Panc1 (cell line): ENCODE measurements around the gene CYP24A1. TPM values are rescaled to one million over a fixed set of nuclear protein-coding genes. Genes with fewer than 3 reads are reported as not detected.

ENCODE experiments used
- ATAC-seq: fragments of 200-7000 bp; cut with Tn5 transposase; 2 replicates; pipeline ENCODE4 v1.9.1; 2020; ENCODE audit warnings: mild to moderate bottlenecking, moderate library complexity
- BruUV-seq: library from RNA; stranded (reverse); fragments of 400-500 nt; replicated peaks from 2 replicates; lab custom pipeline; 2021; lab: Mats Ljungman, UMichigan
- CTCF ChIA-PET: fragments of 300-600 bp; sonication (Branson Sonifier 250); formaldehyde crosslinking; loops from one replicate; lab custom pipeline; 2022; ENCODE audit warnings: antibody characterized with exemption; lab: Charles Lee
- POLR2A ChIA-PET: fragments of 300-600 bp; sonication (Branson Sonifier 250); formaldehyde crosslinking; loops from one replicate; lab custom pipeline; 2022; ENCODE audit warnings: antibody characterized with exemption; lab: Charles Lee
- DNase-seq: peaks from one replicate; pipeline ENCODE4 v3.0.0-alpha.2; 2010; ENCODE audit warnings: low read depth, low spot score
- H3K27ac ChIP-seq: 2 replicates; pipeline ENCODE4 v1.5.1; 2011; ENCODE audit warnings: mild to moderate bottlenecking, low read length, inconsistent platforms
- H3K27me3 ChIP-seq: fragments of 200-500 bp; sonication (Bioruptor generic); 2 replicates; pipeline ENCODE4 v1.6.0; 2014; ENCODE audit warnings: low read length, inconsistent platforms; ENCODE audit not compliant: control insufficient read depth, insufficient read depth
- H3K36me3 ChIP-seq: fragments of 200-500 bp; sonication (Bioruptor generic); 2 replicates; pipeline ENCODE4 v1.5.1; 2014; ENCODE audit warnings: inconsistent platforms, mild to moderate bottlenecking, low read length, moderate library complexity; ENCODE audit not compliant: control insufficient read depth, insufficient read depth
- H3K4me1 ChIP-seq: 2 replicates; pipeline ENCODE4 v1.5.1; 2011; ENCODE audit warnings: inconsistent platforms, mild to moderate bottlenecking, low read length, moderate library complexity; ENCODE audit not compliant: control insufficient read depth, insufficient read depth
- H3K4me3 ChIP-seq, 2 experiments: 2 replicates each; pipeline ENCODE4 v1.5.1; 2011 to 2012; ENCODE audit warnings: low read depth in 2 of 2, low read length in 2 of 2, mild to moderate bottlenecking in 2 of 2, inconsistent platforms in 1 of 2, moderate library complexity in 1 of 2
- H3K9me3 ChIP-seq: fragments of 200-500 bp; sonication (Bioruptor generic); 2 replicates; pipeline ENCODE4 v1.5.1; 2014; ENCODE audit warnings: low read depth, mild to moderate bottlenecking, inconsistent platforms, low read length, moderate library complexity; ENCODE audit not compliant: control insufficient read depth, insufficient read depth
- POLR2AphosphoS5 ChIP-seq: IDR thresholded peaks from 2 replicates; pipeline ENCODE4 v1.6.1; 2012; ENCODE audit warnings: mild to moderate bottlenecking, low read depth, low read length, moderate library complexity
- SIN3A ChIP-seq: IDR thresholded peaks from 2 replicates; pipeline ENCODE4 v1.6.1; 2012; ENCODE audit warnings: low read depth, mild to moderate bottlenecking, low read length, moderate library complexity, borderline replicate concordance; ENCODE audit not compliant: insufficient read depth
- TCF7L2 ChIP-seq: IDR thresholded peaks from 2 replicates; pipeline ENCODE4 v1.6.1; 2011; ENCODE audit warnings: mild to moderate bottlenecking, low read depth, low read length, inconsistent platforms
- in situ Hi-C: cut with HindIII; loops from 2 replicates; pipeline ENCODE4 v1.10.0; 2016; ENCODE audit warnings: low sequenced_read_pairs, low pct_unique_long_range_greater_than_20kb
- intact Hi-C: fragments of 100-400 bp; cut with micrococcal nuclease; formaldehyde crosslinking; loops from one replicate; pipeline ENCODE4 v1.10.0; 2022; ENCODE audit not compliant: unreplicated experiment
- total RNA-seq: library from RNA; stranded (reverse); gene quantifications from one replicate; pipeline ENCODE4 v1.2.1, GENCODE V29; 2021; ENCODE audit not compliant: unreplicated experiment
- TF ChIP-seq, protein P1 (sequence below), 2 experiments: IDR thresholded peaks; 2 replicates each; pipeline ENCODE4 v1.6.1; 2011 to 2012; ENCODE audit warnings: low read depth in 2 of 2, control low read depth in 1 of 2, low read length in 1 of 2, mild to moderate bottlenecking in 1 of 2, moderate library complexity in 1 of 2; ENCODE audit not compliant: insufficient read depth in 1 of 2
- TF ChIP-seq, protein P2 (sequence below): fragments of 450-650 bp; IDR thresholded peaks from 2 replicates; pipeline ENCODE4 v1.5.1; 2017; ENCODE audit warnings: mild to moderate bottlenecking

CYP24A1 gene
- total RNA-seq, 1 experiment from 2014 or later: 3.0 TPM

GRCh38 chr20:54139188-54139587, 34.6 kb downstream of the CYP24A1 start:
- TF ChIP-seq TCF7L2 (no peak), SIN3A (no peak), POLR2AphosphoS5 (no peak)
- TF ChIP-seq, protein P1, sequence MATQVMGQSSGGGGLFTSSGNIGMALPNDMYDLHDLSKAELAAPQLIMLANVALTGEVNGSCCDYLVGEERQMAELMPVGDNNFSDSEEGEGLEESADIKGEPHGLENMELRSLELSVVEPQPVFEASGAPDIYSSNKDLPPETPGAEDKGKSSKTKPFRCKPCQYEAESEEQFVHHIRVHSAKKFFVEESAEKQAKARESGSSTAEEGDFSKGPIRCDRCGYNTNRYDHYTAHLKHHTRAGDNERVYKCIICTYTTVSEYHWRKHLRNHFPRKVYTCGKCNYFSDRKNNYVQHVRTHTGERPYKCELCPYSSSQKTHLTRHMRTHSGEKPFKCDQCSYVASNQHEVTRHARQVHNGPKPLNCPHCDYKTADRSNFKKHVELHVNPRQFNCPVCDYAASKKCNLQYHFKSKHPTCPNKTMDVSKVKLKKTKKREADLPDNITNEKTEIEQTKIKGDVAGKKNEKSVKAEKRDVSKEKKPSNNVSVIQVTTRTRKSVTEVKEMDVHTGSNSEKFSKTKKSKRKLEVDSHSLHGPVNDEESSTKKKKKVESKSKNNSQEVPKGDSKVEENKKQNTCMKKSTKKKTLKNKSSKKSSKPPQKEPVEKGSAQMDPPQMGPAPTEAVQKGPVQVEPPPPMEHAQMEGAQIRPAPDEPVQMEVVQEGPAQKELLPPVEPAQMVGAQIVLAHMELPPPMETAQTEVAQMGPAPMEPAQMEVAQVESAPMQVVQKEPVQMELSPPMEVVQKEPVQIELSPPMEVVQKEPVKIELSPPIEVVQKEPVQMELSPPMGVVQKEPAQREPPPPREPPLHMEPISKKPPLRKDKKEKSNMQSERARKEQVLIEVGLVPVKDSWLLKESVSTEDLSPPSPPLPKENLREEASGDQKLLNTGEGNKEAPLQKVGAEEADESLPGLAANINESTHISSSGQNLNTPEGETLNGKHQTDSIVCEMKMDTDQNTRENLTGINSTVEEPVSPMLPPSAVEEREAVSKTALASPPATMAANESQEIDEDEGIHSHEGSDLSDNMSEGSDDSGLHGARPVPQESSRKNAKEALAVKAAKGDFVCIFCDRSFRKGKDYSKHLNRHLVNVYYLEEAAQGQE (IDR thresholded peaks at IDR 0.05; ENCODE audit: insufficient read depth in 1 of 2, low read depth in 2 of 2, low read length in 1 of 2): no peak
- TF ChIP-seq, protein P2, sequence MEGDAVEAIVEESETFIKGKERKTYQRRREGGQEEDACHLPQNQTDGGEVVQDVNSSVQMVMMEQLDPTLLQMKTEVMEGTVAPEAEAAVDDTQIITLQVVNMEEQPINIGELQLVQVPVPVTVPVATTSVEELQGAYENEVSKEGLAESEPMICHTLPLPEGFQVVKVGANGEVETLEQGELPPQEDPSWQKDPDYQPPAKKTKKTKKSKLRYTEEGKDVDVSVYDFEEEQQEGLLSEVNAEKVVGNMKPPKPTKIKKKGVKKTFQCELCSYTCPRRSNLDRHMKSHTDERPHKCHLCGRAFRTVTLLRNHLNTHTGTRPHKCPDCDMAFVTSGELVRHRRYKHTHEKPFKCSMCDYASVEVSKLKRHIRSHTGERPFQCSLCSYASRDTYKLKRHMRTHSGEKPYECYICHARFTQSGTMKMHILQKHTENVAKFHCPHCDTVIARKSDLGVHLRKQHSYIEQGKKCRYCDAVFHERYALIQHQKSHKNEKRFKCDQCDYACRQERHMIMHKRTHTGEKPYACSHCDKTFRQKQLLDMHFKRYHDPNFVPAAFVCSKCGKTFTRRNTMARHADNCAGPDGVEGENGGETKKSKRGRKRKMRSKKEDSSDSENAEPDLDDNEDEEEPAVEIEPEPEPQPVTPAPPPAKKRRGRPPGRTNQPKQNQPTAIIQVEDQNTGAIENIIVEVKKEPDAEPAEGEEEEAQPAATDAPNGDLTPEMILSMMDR: no peak
- BruUV-seq: no TSS peak
- ATAC-seq (no peak; the same call in 1 of the 2 replicates), DNase-seq (no peak)
- in situ Hi-C loops: no loop called here
- POLR2A ChIA-PET: no interaction called here
- H3K36me3 ChIP-seq: no peaks in the 10 kb centered on the region
- no peaks in the 10 kb centered on the region; the same call in 1 of the 2 replicates for H3K9me3 ChIP-seq
- H3K4me1 ChIP-seq: no peaks in the 10 kb centered on the region; the same call in 1 of the 2 replicates
- CTCF ChIA-PET: no interaction called here
- H3K27ac ChIP-seq: no peak overlapping the region
- intact Hi-C loops: no loop called here
- H3K4me3 ChIP-seq: no peak overlapping the region
- no peaks in the 10 kb centered on the region; the same call in 1 of the 2 replicates for H3K27me3 ChIP-seq

DNA sequence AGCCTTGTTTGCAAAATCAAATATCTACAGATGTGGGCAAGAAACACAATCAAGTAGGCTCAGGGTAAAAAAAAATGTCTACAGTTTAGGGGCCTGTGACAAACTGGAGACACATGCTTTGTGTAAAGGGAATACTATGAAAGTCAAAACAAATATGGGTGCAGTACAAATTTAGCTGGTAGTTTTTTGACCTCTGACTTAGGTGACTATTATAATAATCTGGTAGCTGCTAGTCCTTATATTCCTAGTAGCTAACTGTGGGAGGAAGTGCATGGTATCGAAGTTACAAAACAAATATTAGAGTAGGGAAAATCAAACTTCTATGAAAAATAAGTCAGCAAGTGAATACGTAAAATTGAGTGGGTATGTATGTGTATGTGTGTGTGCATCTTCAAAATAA, 35.4 kb downstream of the CYP24A1 start:
- H3K27ac ChIP-seq: no peak overlapping the region

More for the DNA sequence above, 35.4 kb downstream of the CYP24A1 start:
- DNase-seq (no peak), ATAC-seq (no peak)
- no peaks in the 10 kb centered on the region; the same call in 1 of the 2 replicates for H3K9me3 ChIP-seq
- no peak overlapping the region for H3K4me3 ChIP-seq
- in situ Hi-C loops: no loop called here
- no peaks in the 10 kb centered on the region for H3K36me3 ChIP-seq
- intact Hi-C loops: no loop called here
- POLR2A ChIA-PET: no interaction called here
- H3K27me3 ChIP-seq: no peaks in the 10 kb centered on the region; the same call in 1 of the 2 replicates
- no peaks in the 10 kb centered on the region; the same call in 1 of the 2 replicates for H3K4me1 ChIP-seq
- TF ChIP-seq, protein P1 (IDR thresholded peaks at IDR 0.05; ENCODE audit: insufficient read depth in 1 of 2, low read depth in 2 of 2, low read length in 1 of 2): no peak
- TF ChIP-seq SIN3A: no peak
- TF ChIP-seq POLR2AphosphoS5: no peak
- no peak for TF ChIP-seq TCF7L2
- TF ChIP-seq, protein P2: no peak
- CTCF ChIA-PET: no interaction called here
- BruUV-seq: no TSS peak
